Measurements from ENCODE around the gene SNAP91.

DNA sequence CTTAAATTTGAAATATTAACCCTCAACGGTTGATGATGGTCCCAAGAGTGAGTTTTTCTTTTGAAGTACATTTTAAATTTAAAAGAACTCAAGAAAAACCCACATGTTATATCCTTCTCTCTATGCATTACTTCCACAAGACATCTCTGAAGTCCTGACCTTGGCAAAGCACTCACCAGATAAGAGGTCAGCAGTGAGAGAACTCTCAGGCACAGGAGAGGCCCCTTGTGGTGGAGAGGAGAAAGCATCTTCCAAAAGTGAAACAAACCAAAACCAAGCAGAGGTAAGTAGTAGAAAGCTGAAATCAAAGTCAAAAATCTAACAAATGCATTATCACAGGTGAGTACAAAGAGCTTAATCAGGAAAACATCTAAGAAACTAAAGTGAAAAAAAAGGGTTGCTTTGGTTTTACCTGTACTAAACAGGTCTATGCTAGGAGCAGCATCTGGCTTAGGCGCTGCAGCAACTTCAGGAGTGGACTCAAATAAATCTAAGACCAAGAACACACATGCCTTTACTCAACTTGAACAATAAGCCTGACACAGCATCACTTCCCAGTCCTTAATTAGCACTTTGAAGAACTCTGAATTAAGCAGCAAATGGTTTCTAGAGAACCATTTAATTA, 116.0 kb downstream of the SNAP91 start:
- TF ChIP-seq TAF1 (conservative IDR thresholded peaks at IDR 0.05) (no peak), RAD21 (IDR thresholded peaks at IDR 0.05) (peak in 1 of 2 donors; percentile 40), SP1 (IDR thresholded peaks at IDR 0.05) (no peak), JUND (IDR thresholded peaks at IDR 0.05) (no peak)
- TF ChIP-seq, protein P1, sequence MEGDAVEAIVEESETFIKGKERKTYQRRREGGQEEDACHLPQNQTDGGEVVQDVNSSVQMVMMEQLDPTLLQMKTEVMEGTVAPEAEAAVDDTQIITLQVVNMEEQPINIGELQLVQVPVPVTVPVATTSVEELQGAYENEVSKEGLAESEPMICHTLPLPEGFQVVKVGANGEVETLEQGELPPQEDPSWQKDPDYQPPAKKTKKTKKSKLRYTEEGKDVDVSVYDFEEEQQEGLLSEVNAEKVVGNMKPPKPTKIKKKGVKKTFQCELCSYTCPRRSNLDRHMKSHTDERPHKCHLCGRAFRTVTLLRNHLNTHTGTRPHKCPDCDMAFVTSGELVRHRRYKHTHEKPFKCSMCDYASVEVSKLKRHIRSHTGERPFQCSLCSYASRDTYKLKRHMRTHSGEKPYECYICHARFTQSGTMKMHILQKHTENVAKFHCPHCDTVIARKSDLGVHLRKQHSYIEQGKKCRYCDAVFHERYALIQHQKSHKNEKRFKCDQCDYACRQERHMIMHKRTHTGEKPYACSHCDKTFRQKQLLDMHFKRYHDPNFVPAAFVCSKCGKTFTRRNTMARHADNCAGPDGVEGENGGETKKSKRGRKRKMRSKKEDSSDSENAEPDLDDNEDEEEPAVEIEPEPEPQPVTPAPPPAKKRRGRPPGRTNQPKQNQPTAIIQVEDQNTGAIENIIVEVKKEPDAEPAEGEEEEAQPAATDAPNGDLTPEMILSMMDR (IDR thresholded peaks at IDR 0.05; ENCODE audit: low read depth, low read length, missing input control) = peak; percentile 11

Measured in liver (tissue), 3 donors.